ENCODE measurements around the gene EEF2.
A peak's percentile ranks its signal among the peaks of the same experiment; 100 is the strongest.
"Not testable (repeated sequence)": the region's sequence is repeated elsewhere in the genome, so short reads cannot be mapped to it uniquely, and the experiment has no call there.

EEF2 gene

GRCh38 chr19:3968556-3969434 lies 16.5 kb downstream of the EEF2 start:
- peak; percentile 99 for DNase-seq (ENCODE audit: low read depth)

GRCh38 chr19:3967983-3968382 lies 17.3 kb downstream of the EEF2 start:
- DNase-seq (ENCODE audit: low read depth), result not testable (repeated sequence)

GRCh38 chr19:3966051-3967017 lies 18.9 kb downstream of the EEF2 start:
- no peak for DNase-seq (ENCODE audit: low read depth)

- no peak for DNase-seq (ENCODE audit: low read depth)
Observed at GRCh38 chr19:3964256-3965194, 20.7 kb downstream of the EEF2 start.

GRCh38 chr19:3963458-3964255 lies 21.6 kb downstream of the EEF2 start:
- no peak for DNase-seq (ENCODE audit: low read depth)

- DNase-seq (ENCODE audit: low read depth), result no peak
Observed at GRCh38 chr19:3961007-3961406, 24.3 kb downstream of the EEF2 start.

GRCh38 chr19:3959766-3960131 lies 25.5 kb downstream of the EEF2 start:
- no peak for DNase-seq (ENCODE audit: low read depth)

- no peak for DNase-seq (ENCODE audit: low read depth)
Observed at GRCh38 chr19:3958836-3959765, 26.2 kb downstream of the EEF2 start.

GRCh38 chr19:3955688-3956087 lies 29.6 kb downstream of the EEF2 start:
- no peak for DNase-seq (ENCODE audit: low read depth)

- not testable (repeated sequence) for DNase-seq (ENCODE audit: low read depth)
Observed at GRCh38 chr19:3955276-3955675, 30.0 kb downstream of the EEF2 start.

- no peak for DNase-seq (ENCODE audit: low read depth)
Observed at GRCh38 chr19:3954107-3954506, 31.2 kb downstream of the EEF2 start.

GRCh38 chr19:3952755-3953276 lies 32.4 kb downstream of the EEF2 start:
- DNase-seq (ENCODE audit: low read depth), result not testable (repeated sequence)

- no peak for DNase-seq (ENCODE audit: low read depth)
Observed at GRCh38 chr19:3950871-3951861, 34.1 kb downstream of the EEF2 start.

- DNase-seq (ENCODE audit: low read depth), result no peak
Observed at GRCh38 chr19:3949997-3950859, 35.0 kb downstream of the EEF2 start.

GRCh38 chr19:3949294-3949693 lies 36.0 kb downstream of the EEF2 start:
- DNase-seq (ENCODE audit: low read depth), result no peak

GRCh38 chr19:3947316-3947933 lies 37.8 kb downstream of the EEF2 start:
- not testable (repeated sequence) for DNase-seq (ENCODE audit: low read depth)

- DNase-seq (ENCODE audit: low read depth), result peak; percentile 55
Observed at GRCh38 chr19:3945838-3946237, 39.4 kb downstream of the EEF2 start.
